A673 (cell line): ENCODE measurements around the gene IDUA. TPM values are rescaled to one million over a fixed set of nuclear protein-coding genes. Genes with fewer than 3 reads are reported as not detected.

Source experiments
- BruUV-seq: library from RNA; stranded (reverse); fragments of 400-500 nt; replicated peaks from 2 replicates; lab custom pipeline; 2021; lab: Mats Ljungman, UMichigan
- CTCF ChIA-PET: fragments of 300-600 bp; sonication (Branson Sonifier 250); formaldehyde crosslinking; loops from one replicate; lab custom pipeline; 2022; ENCODE audit warnings: antibody characterized with exemption; lab: Charles Lee
- POLR2A ChIA-PET: fragments of 300-600 bp; sonication (Branson Sonifier 250); formaldehyde crosslinking; loops from one replicate; lab custom pipeline; 2022; ENCODE audit warnings: antibody characterized with exemption; ENCODE audit not compliant: low non-redundant PET; lab: Charles Lee
- DNase-seq: peaks from one replicate; pipeline ENCODE4 v3.0.0-alpha.2; 2015; ENCODE audit warnings: low spot score
- H3K27ac ChIP-seq: fragments of 200-600 bp; sonication (generic); 2 replicates; pipeline ENCODE4 v1.5.1; 2016; ENCODE audit warnings: mixed run types, low read depth, mild to moderate bottlenecking, mixed read lengths, antibody characterized with exemption, low read length; ENCODE audit not compliant: poor library complexity, severe bottlenecking
- H3K27me3 ChIP-seq: fragments of 200-600 bp; sonication (generic); replicated peaks from 2 replicates; pipeline ENCODE4 v1.6.1; 2017; ENCODE audit warnings: mixed run types, low read depth, mild to moderate bottlenecking, mixed read lengths, antibody characterized with exemption, low read length; ENCODE audit not compliant: insufficient read depth, poor library complexity
- H3K36me3 ChIP-seq: fragments of 200-600 bp; sonication (generic); 2 replicates; pipeline ENCODE4 v1.6.1; 2016; ENCODE audit warnings: mixed run types, mild to moderate bottlenecking, mixed read lengths, antibody characterized with exemption, low read length; ENCODE audit not compliant: insufficient read depth, poor library complexity, severe bottlenecking
- H3K4me1 ChIP-seq: fragments of 200-600 bp; sonication (generic); 2 replicates; pipeline ENCODE4 v1.6.1; 2017; ENCODE audit warnings: mixed run types, mild to moderate bottlenecking, mixed read lengths, antibody characterized with exemption, low read length; ENCODE audit not compliant: insufficient read depth, poor library complexity, severe bottlenecking
- H3K4me3 ChIP-seq: fragments of 200-600 bp; sonication (generic); 2 replicates; pipeline ENCODE4 v1.5.1; 2016; ENCODE audit warnings: low read depth, mixed run types, mild to moderate bottlenecking, mixed read lengths, low read length; ENCODE audit not compliant: poor library complexity, severe bottlenecking
- H3K9me3 ChIP-seq: fragments of 200-600 bp; sonication (generic); 2 replicates; pipeline ENCODE4 v1.6.1; 2016; ENCODE audit warnings: mixed run types, low read depth, mild to moderate bottlenecking, mixed read lengths, antibody characterized with exemption, low read length; ENCODE audit not compliant: poor library complexity, severe bottlenecking
- CTCF ChIP-seq: fragments of 300-800, 200-600 bp; sonication (generic); conservative IDR thresholded peaks from 2 replicates; pipeline ENCODE4 v1.5.1; 2017; ENCODE audit warnings: low read depth, mild to moderate bottlenecking, antibody characterized with exemption, low read length, moderate library complexity, mixed read lengths
- EZH2 ChIP-seq: fragments of 200-600 bp; sonication (generic); IDR thresholded peaks from 2 replicates; pipeline ENCODE4 v1.6.1; 2017; ENCODE audit warnings: borderline replicate concordance, low read depth, mild to moderate bottlenecking, mixed read lengths, antibody characterized with exemption, low read length; ENCODE audit not compliant: poor library complexity, severe bottlenecking
- intact Hi-C: fragments of 100-400 bp; cut with micrococcal nuclease; formaldehyde crosslinking; loops from one replicate; pipeline ENCODE4 v1.10.0; 2022; ENCODE audit not compliant: unreplicated experiment
- total RNA-seq: library from RNA; stranded (reverse); gene quantifications from 2 replicates; pipeline ENCODE4 v1.2.3, GENCODE V29; 2021

Gene IDUA
- total RNA-seq, 1 experiment from 2014 or later, result 12.3 TPM

GRCh38 chr4:970046-970745 is 16.6 kb upstream of the IDUA start:
- BruUV-seq, result no TSS peak
- H3K27me3 ChIP-seq, result no peaks in the 10 kb centered on the region
- no peaks in the 10 kb centered on the region for H3K4me1 ChIP-seq
- DNase-seq, result no peak
- H3K4me3 ChIP-seq, result no peak overlapping the region
- no peak for TF ChIP-seq EZH2
- no peak for TF ChIP-seq CTCF
- no peak overlapping the region for H3K27ac ChIP-seq
- CTCF ChIA-PET, result no interaction called here
- H3K9me3 ChIP-seq, result no peaks in the 10 kb centered on the region
- intact Hi-C loops, result no loop called here
- no peaks in the 10 kb centered on the region for H3K36me3 ChIP-seq
- POLR2A ChIA-PET, result no interaction called here

- Histone ChIP-seq H3K27ac (no peak overlapping the region), H3K36me3 (no peaks in the 10 kb centered on the region), H3K4me3 (no peak overlapping the region), H3K27me3 (no peaks in the 10 kb centered on the region), H3K9me3 (no peaks in the 10 kb centered on the region), H3K4me1 (no peaks in the 10 kb centered on the region)
- intact Hi-C loops, result no loop called here
- TF ChIP-seq CTCF (no peak), EZH2 (no peak)
- DNase-seq, result no peak
- CTCF ChIA-PET, result no interaction called here
- POLR2A ChIA-PET, result no interaction called here
- BruUV-seq, result no TSS peak
Measured at GRCh38 chr4:970854-971520, 15.9 kb upstream of the IDUA start.

- no TSS peak for BruUV-seq
Measured at GRCh38 chr4:971666-972500, 15.0 kb upstream of the IDUA start.

More at GRCh38 chr4:971666-972500, 15.0 kb upstream of the IDUA start:
- ChIA-PET CTCF (no interaction called here), POLR2A (no interaction called here)
- intact Hi-C loops, result no loop called here
- no peaks in the 10 kb centered on the region for H3K9me3 ChIP-seq
- H3K4me1 ChIP-seq, result no peaks in the 10 kb centered on the region
- H3K27me3 ChIP-seq, result no peaks in the 10 kb centered on the region
- H3K4me3 ChIP-seq, result peak overlapping the region; percentile 76
- H3K36me3 ChIP-seq, result no peaks in the 10 kb centered on the region
- no peak for TF ChIP-seq CTCF
- TF ChIP-seq EZH2, result no peak
- H3K27ac ChIP-seq, result no peak overlapping the region
- DNase-seq, result no peak
